ENCODE data around the gene CRKL. TPM values are rescaled to one million over a fixed set of nuclear protein-coding genes. Genes with fewer than 3 reads are reported as not detected.
"Not testable (repeated sequence)": the region's sequence is repeated elsewhere in the genome, so short reads cannot be mapped to it uniquely, and the experiment has no call there.

Gene CRKL
- total RNA-seq, 1 donor from 2014 or later = 42.6 TPM

GRCh38 chr22:20967697-20968211, 50.5 kb downstream of the CRKL start:
- no peak for ATAC-seq

- ATAC-seq = no peak
Observed at GRCh38 chr22:20968281-20968977, 51.2 kb downstream of the CRKL start.

- no peak for ATAC-seq
Observed at GRCh38 chr22:20970939-20971657, 53.9 kb downstream of the CRKL start.

GRCh38 chr22:20972014-20972694, 54.9 kb downstream of the CRKL start:
- ATAC-seq = not testable (repeated sequence)

GRCh38 chr22:20972933-20973577, 55.8 kb downstream of the CRKL start:
- ATAC-seq = no peak

- ATAC-seq = no peak
Observed at GRCh38 chr22:20973634-20974286, 56.6 kb downstream of the CRKL start.

- ATAC-seq = no peak
Observed at GRCh38 chr22:20974336-20974955, 57.2 kb downstream of the CRKL start.

- ATAC-seq = no peak
Observed at GRCh38 chr22:20975541-20976290, 58.5 kb downstream of the CRKL start.

GRCh38 chr22:20976291-20976877, 59.2 kb downstream of the CRKL start:
- ATAC-seq = no peak

- ATAC-seq = no peak
Observed at GRCh38 chr22:20977019-20977418, 59.8 kb downstream of the CRKL start.

- ATAC-seq = no peak
Observed at GRCh38 chr22:20977516-20978170, 60.4 kb downstream of the CRKL start.

GRCh38 chr22:20978419-20978818, 61.2 kb downstream of the CRKL start:
- ATAC-seq = no peak

- ATAC-seq = peak; percentile 90
Observed at GRCh38 chr22:20979243-20979809, 62.1 kb downstream of the CRKL start.

GRCh38 chr22:20979940-20980453, 62.8 kb downstream of the CRKL start:
- ATAC-seq = no peak

GRCh38 chr22:20980523-20980922, 63.3 kb downstream of the CRKL start:
- ATAC-seq = no peak

GRCh38 chr22:20980938-20981722, 63.9 kb downstream of the CRKL start:
- no peak for ATAC-seq

- peak; percentile 68 for ATAC-seq
Observed at GRCh38 chr22:20981787-20982562, 64.8 kb downstream of the CRKL start, which contains the start of gene LZTR1. LZTR1 (plus strand) TSS chr22:20982297; CDS start chr22:20982372, 75 bp downstream.

- ATAC-seq = peak; percentile 2
Observed at GRCh38 chr22:20982563-20982882, 65.3 kb downstream of the CRKL start.
